Ectodermal cell (in vitro differentiated cells): ENCODE data around the gene ZFP90.
"Not testable (repeated sequence)": the region's sequence is repeated elsewhere in the genome, so short reads cannot be mapped to it uniquely, and the experiment has no call there.

Experiments
- H3K27ac ChIP-seq: 2 replicates; pipeline ENCODE4 v1.7.0; 2013; ENCODE audit warnings: mild to moderate bottlenecking, low read depth, low read length; ENCODE audit not compliant: insufficient read depth, poor library complexity, severe bottlenecking
- H3K27me3 ChIP-seq: 2 replicates; pipeline ENCODE4 v1.7.0; 2013; ENCODE audit warnings: mild to moderate bottlenecking, low read length; ENCODE audit not compliant: insufficient read depth, control insufficient read depth, poor library complexity, severe bottlenecking
- H3K36me3 ChIP-seq: one replicate; pipeline ENCODE4 v1.7.0; 2013; ENCODE audit warnings: low read length; ENCODE audit not compliant: control insufficient read depth, insufficient read depth
- H3K4me1 ChIP-seq: one replicate; pipeline ENCODE4 v1.7.0; 2013; ENCODE audit warnings: low read length; ENCODE audit not compliant: control insufficient read depth, insufficient read depth
- H3K4me3 ChIP-seq: 2 replicates; pipeline ENCODE4 v1.7.0; 2013; ENCODE audit warnings: low read depth, low read length, control low read depth; ENCODE audit not compliant: insufficient read depth
- H3K9me3 ChIP-seq: 2 replicates; pipeline ENCODE4 v1.7.0; 2013; ENCODE audit warnings: mild to moderate bottlenecking, low read length, moderate library complexity; ENCODE audit not compliant: control insufficient read depth
- WGBS, 2 experiments: methylation state at CpG; one replicate each; pipeline ENCODE4 v1.1.7; 2013; ENCODE audit warnings: missing lambda C conversion rate in 2 of 2; 5-methylcytosine and 5-hydroxymethylcytosine counted together

The ZFP90 gene

DNA sequence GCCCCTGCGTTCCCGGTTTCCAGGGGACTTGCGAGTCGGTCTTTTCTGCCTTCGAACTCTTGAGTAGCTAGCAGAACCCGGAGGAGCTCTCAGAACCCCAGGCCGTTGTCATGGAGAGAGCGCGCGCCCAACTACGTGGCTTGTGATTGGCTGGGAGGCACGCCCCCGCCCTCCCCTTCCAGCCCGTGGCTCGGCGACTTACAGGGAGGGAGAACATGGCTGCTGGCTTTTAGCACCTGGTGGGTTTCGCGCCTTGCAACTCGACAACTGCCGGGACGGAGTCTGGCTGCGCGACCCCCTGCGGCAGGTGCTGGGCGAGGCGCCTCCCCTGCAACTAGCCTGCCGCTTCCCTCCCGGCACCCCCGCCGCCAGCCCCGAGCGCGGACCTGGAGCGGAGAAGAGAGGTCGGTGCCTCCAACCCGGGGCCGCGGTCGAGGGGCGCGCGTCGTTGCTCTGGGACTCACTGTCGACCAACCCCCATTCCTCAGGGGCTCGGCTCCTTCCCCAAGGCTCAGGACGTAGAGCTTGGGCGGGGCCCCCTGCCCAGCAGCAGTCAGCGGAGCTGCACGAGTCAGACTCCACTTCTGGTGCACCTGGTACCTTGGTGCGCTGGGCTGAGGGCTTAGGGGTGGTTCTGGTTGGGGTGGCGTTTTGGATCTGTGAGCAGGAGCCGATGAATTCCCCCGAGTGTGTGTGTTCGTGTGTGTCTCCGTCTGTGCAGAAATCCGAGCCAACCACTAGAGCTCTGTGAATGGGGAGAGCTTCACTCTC is 9.0 kb upstream of the ZFP90 start:
- Histone ChIP-seq H3K9me3 (no peaks in the 10 kb centered on the region), H3K27me3 (peaks cover 11% of the 10 kb centered on the region), H3K4me1 (no peaks in the 10 kb centered on the region), H3K27ac (no peak overlapping the region), H3K36me3 (peaks cover 8% of the 10 kb centered on the region), H3K4me3 (peak overlapping the region; percentile 64)
- WGBS, 2 experiments = 4 to 5% methylated on average over 56 of the region's 56 CpGs

DNA sequence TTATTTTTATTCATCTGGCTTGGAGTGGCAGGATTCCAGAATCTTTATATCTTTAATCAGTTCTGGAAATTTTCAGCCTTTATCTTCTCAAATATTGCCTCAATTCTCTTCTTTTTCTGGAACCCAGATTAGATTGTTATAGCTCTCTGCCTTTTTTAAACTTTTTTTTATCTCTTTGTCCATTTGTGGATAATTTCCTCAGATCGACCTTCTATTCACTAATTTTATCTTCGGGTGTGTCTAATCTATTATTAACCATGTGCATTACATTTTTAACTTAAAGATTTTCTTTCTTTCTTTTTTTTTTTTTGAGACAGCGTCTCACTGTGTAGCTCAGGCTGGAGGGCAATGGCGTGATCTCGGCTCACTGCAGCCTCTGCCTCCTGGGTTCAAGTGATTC is 5.2 kb upstream of the ZFP90 start:
- Histone ChIP-seq H3K9me3 (no peaks in the 10 kb centered on the region), H3K36me3 (peaks cover 8% of the 10 kb centered on the region), H3K27me3 (peaks cover 9% of the 10 kb centered on the region), H3K4me3 (no peak overlapping the region), H3K27ac (no peak overlapping the region), H3K4me1 (no peaks in the 10 kb centered on the region)
- 97 to 98% methylated on average over 4 to 5 of the region's 5 CpGs for WGBS, 2 experiments

DNA sequence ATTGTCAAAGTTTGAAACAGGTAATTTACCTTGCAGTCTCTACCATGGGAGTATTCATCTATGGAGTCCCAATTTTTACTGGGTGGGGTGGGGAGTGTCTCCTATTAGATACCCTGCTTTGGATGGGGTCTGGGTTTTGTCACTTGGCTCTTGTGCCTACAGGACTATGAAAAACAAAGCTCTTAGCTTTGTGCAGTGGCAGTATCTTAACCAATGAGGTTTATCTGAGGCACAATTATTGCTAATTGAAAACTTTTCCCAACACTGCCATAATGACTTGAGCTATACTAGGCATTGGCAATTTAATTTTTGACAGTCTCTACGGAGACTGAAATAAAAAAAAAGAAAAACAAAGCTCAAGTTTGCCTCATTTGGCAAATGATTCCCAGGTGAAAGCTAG is 3.8 kb upstream of the ZFP90 start:
- no peaks in the 10 kb centered on the region for H3K9me3 ChIP-seq
- no peaks in the 10 kb centered on the region for H3K27me3 ChIP-seq
- H3K27ac ChIP-seq = no peak overlapping the region
- H3K4me3 ChIP-seq = no peak overlapping the region
- peaks cover 8% of the 10 kb centered on the region for H3K36me3 ChIP-seq
- WGBS, 2 experiments = 80 to 83% methylated on average over 1 of the region's 1 CpG
- H3K4me1 ChIP-seq = peaks cover 2% of the 10 kb centered on the region

DNA sequence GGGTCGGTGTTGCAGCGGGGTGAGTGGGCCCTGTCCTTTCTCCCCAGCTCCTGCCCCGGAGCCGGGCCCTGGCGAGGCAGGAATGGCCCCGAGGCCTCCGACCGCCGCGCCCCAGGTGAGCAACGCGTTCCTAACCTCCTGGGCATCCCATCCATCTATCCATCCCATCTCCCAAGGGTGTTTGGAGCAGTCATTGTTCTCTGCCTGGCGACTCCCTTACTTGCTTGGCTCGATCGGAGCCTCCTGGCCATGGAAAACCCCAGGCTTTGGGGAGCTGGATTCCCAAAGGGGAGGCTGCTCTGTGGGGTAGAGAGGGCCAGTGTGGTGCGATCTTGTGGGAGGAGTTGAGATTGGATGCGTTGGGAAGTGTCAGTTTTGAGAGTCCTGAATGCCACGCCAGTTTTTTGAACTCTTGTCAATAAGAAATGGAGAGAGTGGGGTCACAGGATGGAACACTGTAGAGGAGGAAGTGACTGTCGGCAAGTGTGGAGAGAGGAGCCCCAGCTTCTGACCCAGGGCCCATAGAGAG is 684 bp downstream of the ZFP90 start:
- no peak overlapping the region for H3K27ac ChIP-seq
- 4 to 6% methylated on average over 19 of the region's 19 CpGs for whole genome bisulfite sequencing, 2 experiments

DNA sequence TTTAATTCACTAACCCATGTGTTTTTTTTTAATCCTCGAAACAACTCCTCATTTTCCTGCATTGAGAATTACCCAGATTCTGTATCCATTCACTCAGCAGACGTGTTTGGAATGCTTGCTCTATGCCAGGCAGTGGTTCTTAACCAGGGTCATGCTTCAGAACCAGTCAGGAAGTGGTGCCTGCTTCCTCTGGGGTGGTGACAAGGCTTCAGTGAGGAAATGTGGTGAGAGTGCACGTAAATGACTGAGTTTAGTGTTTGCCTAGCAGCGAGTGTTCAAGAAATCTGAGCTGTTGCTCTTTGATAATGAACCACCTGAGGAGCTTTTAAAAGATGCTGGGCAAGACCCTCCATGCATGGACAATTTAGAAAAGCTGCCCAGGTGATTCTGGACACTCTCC is 9.9 kb downstream of the ZFP90 start:
- Histone ChIP-seq H3K27ac (no peak overlapping the region), H3K4me1 (no peaks in the 10 kb centered on the region), H3K4me3 (no peak overlapping the region), H3K36me3 (peaks cover 74% of the 10 kb centered on the region), H3K27me3 (no peaks in the 10 kb centered on the region), H3K9me3 (peaks cover 7% of the 10 kb centered on the region)
- WGBS, 2 experiments = 96% methylated on average over 4 of the region's 4 CpGs

More for the DNA sequence above, 684 bp downstream of the ZFP90 start:
- peaks cover 2% of the 10 kb centered on the region for H3K4me1 ChIP-seq
- peaks cover 15% of the 10 kb centered on the region for H3K36me3 ChIP-seq
- H3K4me3 ChIP-seq = peak overlapping the region; percentile 69
- H3K27me3 ChIP-seq = no peaks in the 10 kb centered on the region
- H3K9me3 ChIP-seq = no peaks in the 10 kb centered on the region

DNA sequence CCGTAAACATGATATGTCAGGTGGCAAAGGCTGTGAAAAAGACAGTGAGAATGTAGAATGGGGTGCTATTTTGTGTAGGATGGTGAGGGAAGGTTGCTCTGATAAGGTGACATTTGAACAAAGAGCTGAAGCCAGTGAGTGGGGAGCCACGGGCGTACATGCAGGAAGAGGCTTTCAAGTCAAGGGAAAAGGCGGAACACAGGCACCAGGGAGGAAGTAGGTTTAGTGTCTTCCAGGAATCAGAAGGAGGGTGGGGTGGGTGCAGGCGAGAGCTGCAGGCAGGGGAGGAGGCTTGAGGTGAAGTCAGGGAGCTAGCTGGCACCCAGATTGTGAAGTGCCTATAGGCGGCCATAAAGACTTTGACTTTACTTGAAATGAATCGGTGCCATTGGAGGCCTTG is 14.1 kb downstream of the ZFP90 start:
- H3K4me1 ChIP-seq = no peaks in the 10 kb centered on the region
- H3K27me3 ChIP-seq = no peaks in the 10 kb centered on the region
- 95 to 96% methylated on average over 7 of the region's 7 CpGs for whole genome bisulfite sequencing, 2 experiments
- no peak overlapping the region for H3K4me3 ChIP-seq
- peaks cover 94% of the 10 kb centered on the region for H3K36me3 ChIP-seq
- no peak overlapping the region for H3K27ac ChIP-seq
- peaks cover 11% of the 10 kb centered on the region for H3K9me3 ChIP-seq

DNA sequence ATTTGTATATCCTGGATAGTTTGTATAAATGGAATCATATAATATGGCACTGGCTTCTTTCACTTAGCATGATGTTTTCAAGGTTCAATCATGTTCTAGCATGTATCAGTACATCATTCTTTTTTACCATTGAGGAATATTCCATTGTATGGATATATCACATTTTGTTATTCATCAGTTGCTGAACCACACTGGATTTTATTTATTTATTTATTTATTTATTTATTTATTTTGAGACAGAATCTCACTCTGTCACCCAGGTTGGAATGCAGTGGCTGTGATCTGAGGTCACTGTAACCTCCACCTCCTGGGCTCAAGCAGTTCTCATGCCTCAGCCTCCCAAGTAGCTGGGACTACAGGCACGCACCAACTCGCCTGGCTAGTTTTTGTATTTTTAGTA is 21.2 kb downstream of the ZFP90 start:
- 90 to 100% methylated on average over 2 of the region's 2 CpGs for WGBS, 2 experiments
- H3K36me3 ChIP-seq = peaks cover 90% of the 10 kb centered on the region
- H3K27ac ChIP-seq, H3K27me3 ChIP-seq, H3K4me3 ChIP-seq, H3K4me1 ChIP-seq: not testable (repeated sequence)
- H3K9me3 ChIP-seq = peaks cover 36% of the 10 kb centered on the region

DNA sequence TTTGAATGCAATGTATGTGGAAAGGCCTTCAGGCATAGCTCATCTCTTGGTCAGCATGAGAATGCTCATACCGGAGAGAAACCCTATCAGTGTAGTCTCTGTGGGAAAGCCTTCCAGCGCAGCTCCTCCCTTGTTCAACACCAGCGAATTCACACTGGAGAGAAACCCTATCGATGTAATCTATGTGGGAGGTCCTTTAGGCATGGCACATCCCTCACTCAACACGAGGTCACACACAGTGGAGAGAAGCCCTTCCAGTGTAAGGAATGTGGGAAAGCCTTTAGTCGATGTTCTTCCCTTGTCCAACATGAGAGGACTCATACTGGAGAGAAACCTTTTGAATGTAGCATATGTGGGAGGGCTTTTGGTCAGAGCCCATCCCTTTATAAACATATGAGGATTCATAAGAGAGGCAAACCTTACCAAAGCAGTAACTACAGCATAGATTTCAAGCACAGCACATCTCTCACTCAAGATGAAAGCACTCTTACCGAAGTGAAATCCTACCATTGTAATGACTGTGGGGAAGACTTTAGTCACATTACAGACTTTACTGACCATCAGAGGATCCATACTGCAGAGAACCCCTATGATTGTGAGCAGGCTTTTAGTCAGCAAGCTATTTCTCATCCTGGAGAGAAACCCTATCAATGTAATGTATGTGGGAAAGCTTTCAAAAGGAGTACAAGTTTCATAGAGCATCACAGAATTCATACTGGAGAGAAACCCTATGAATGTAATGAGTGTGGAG is 24.7 kb downstream of the ZFP90 start:
- H3K4me3 ChIP-seq = no peak overlapping the region

DNA sequence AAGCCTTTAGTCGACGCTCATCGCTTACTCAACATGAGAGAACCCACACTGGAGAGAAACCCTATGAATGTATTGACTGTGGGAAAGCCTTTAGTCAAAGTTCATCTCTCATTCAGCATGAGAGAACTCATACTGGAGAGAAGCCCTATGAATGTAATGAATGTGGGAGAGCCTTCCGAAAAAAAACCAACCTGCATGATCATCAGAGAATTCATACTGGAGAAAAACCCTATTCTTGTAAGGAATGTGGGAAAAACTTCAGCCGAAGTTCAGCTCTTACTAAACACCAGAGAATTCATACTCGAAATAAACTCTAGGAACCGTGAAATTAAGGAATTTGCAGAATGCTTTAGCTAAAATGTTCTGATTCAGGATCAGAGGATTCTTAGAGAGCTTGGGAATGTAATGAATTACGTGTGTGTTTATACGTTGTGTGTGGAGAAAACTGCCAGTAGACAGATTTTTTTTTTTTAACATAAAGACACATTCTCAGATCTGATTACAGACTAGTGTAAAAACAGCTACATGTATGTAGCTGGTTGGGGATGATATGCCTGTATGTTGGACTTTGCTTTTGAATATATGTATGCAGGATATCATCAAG is 25.4 kb downstream of the ZFP90 start:
- no peaks in the 10 kb centered on the region for H3K4me1 ChIP-seq
- no peaks in the 10 kb centered on the region for H3K27me3 ChIP-seq
- peaks cover 44% of the 10 kb centered on the region for H3K9me3 ChIP-seq
- no peak overlapping the region for H3K4me3 ChIP-seq
- H3K36me3 ChIP-seq = peaks cover 62% of the 10 kb centered on the region
- H3K27ac ChIP-seq = no peak overlapping the region
- 95 to 98% methylated on average over 7 to 9 of the region's 9 CpGs for WGBS, 2 experiments

More for the DNA sequence above, 24.7 kb downstream of the ZFP90 start:
- Histone ChIP-seq H3K9me3 (peaks cover 47% of the 10 kb centered on the region), H3K27me3 (no peaks in the 10 kb centered on the region), H3K27ac (no peak overlapping the region), H3K36me3 (peaks cover 69% of the 10 kb centered on the region), H3K4me1 (no peaks in the 10 kb centered on the region)
- WGBS, 2 experiments = 95 to 96% methylated on average over 7 of the region's 7 CpGs

DNA sequence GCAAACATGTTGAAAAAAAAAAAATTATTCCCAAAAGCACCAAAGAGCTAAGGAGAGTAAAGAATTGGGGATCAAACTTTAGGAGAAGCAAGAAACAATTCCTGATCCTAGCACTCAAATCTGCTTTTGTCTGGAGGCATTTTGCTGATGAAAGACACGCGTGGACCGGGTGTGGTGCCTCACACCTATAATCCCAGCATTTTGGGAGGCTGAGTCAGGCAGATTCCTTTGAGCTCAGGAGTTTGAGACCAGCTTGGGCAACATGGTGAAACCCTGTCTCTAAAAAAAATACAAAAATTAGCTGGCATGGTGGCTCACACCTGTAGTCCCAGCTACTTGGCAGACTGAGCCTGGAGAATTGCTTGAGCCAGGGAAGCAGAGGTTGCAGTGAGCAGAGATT is 35.4 kb downstream of the ZFP90 start:
- Histone ChIP-seq H3K9me3 (peaks cover 3% of the 10 kb centered on the region), H3K4me3 (no peak overlapping the region), H3K4me1 (no peaks in the 10 kb centered on the region), H3K27me3 (no peaks in the 10 kb centered on the region), H3K27ac (no peak overlapping the region), H3K36me3 (no peaks in the 10 kb centered on the region)
- 89 to 93% methylated on average over 3 of the region's 3 CpGs for WGBS, 2 experiments
